ENCODE results near the gene NOG. TPM values are rescaled to one million over a fixed set of nuclear protein-coding genes. Genes with fewer than 3 reads are reported as not detected.

Gene NOG
- total RNA-seq, 2 experiments from 2014 or later, result 12.5 to 12.7 TPM

DNA sequence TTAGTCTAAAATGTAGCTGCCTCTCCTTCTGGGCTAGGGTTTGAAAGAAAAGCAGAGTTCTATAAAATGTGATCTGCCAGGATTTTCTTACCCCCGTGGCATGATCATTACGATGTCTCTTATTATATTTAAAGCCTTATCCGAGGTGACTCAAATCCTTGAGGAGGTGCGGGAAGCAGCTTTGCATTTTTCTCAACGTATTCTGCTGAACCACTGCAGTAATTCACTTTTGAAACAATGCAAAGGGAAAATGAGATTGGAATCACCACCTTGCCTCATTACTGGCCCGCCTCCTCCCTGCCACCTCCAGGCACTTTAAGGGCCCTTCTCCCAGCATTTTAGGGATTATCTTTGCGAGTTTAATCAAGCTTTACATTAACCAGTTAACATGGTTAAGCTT is 9.7 kb upstream of the NOG start:
- POLR2A ChIA-PET, result no interaction called here

DNA sequence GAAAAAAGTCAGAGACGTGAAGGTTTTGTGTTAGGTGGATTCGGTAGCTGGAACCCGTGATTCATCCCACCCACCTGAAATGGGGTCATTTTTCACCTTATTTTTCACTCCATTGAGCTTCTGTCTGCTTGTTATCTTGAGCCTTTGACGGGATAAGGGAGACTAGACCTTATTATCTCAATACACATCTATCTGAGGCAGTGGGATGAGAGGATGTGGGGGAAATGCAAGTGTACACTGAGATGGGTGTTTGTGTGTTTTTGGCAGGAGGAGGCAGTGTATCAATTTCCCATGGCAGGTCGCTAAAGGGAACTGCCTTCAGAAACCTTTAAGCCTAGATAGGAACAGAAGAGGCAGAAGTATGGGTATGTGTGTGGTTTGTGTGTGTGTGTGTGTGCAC is 6.2 kb upstream of the NOG start:
- CTCF ChIA-PET, result no interaction called here
- H3K27ac Mint-ChIP-seq, result no peak overlapping the region
- POLR2A ChIA-PET, result no interaction called here
- TF ChIP-seq, protein P1, sequence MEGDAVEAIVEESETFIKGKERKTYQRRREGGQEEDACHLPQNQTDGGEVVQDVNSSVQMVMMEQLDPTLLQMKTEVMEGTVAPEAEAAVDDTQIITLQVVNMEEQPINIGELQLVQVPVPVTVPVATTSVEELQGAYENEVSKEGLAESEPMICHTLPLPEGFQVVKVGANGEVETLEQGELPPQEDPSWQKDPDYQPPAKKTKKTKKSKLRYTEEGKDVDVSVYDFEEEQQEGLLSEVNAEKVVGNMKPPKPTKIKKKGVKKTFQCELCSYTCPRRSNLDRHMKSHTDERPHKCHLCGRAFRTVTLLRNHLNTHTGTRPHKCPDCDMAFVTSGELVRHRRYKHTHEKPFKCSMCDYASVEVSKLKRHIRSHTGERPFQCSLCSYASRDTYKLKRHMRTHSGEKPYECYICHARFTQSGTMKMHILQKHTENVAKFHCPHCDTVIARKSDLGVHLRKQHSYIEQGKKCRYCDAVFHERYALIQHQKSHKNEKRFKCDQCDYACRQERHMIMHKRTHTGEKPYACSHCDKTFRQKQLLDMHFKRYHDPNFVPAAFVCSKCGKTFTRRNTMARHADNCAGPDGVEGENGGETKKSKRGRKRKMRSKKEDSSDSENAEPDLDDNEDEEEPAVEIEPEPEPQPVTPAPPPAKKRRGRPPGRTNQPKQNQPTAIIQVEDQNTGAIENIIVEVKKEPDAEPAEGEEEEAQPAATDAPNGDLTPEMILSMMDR (IDR thresholded peaks at IDR 0.05), result no peak
- ATAC-seq (ENCODE audit: poor library complexity) (no peak), DNase-seq (no peak)
- H3K36me3 Mint-ChIP-seq (ENCODE audit: low read depth), result no peaks in the 10 kb centered on the region
- peaks cover 4% of the 10 kb centered on the region for H3K4me1 Mint-ChIP-seq (ENCODE audit: low read depth)
- no peaks in the 10 kb centered on the region for H3K9me3 Mint-ChIP-seq
- no peaks in the 10 kb centered on the region for H3K36me3 ChIP-seq (ENCODE audit: insufficient read depth, low read length)
- H3K27me3 Mint-ChIP-seq, result peaks cover 32% of the 10 kb centered on the region
- no peak overlapping the region for H3K4me3 ChIP-seq (ENCODE audit: low read length)
- H3K27me3 ChIP-seq (ENCODE audit: control insufficient read depth in 1 of 2, insufficient read depth in 2 of 2, low read length in 2 of 2), result peaks cover 10 to 13% of the 10 kb centered on the region in 2 experiments
- no peak overlapping the region for H3K4me3 Mint-ChIP-seq
- H3K27ac ChIP-seq (ENCODE audit: low read depth in 1 of 2, low read length in 2 of 2), result no peak overlapping the region
- intact Hi-C loops (cut with DNase I, micrococcal nuclease), result no loop called here
- no peaks in the 10 kb centered on the region for H3K9me3 ChIP-seq (ENCODE audit: control insufficient read depth in 1 of 2, insufficient read depth in 1 of 2, low read length in 2 of 2)
- peaks cover 2% of the 10 kb centered on the region for H3K4me1 ChIP-seq (ENCODE audit: insufficient read depth, low read length)

More for the DNA sequence above, 9.7 kb upstream of the NOG start:
- Mint-ChIP-seq H3K27me3 (peaks cover 18% of the 10 kb centered on the region), H3K4me1 (ENCODE audit: low read depth) (no peaks in the 10 kb centered on the region), H3K27ac (no peak overlapping the region), H3K36me3 (ENCODE audit: low read depth) (no peaks in the 10 kb centered on the region), H3K9me3 (no peaks in the 10 kb centered on the region), H3K4me3 (no peak overlapping the region)
- H3K4me3 ChIP-seq (ENCODE audit: low read length), result no peak overlapping the region
- ATAC-seq (ENCODE audit: poor library complexity) (no peak), DNase-seq (no peak)
- TF ChIP-seq, protein P1 (IDR thresholded peaks at IDR 0.05), result no peak
- peaks cover 5 to 14% of the 10 kb centered on the region in 2 experiments for H3K27me3 ChIP-seq (ENCODE audit: control insufficient read depth in 1 of 2, insufficient read depth in 2 of 2, low read length in 2 of 2)
- no peak overlapping the region for H3K27ac ChIP-seq (ENCODE audit: low read depth in 1 of 2, low read length in 2 of 2)
- intact Hi-C loops (cut with DNase I, micrococcal nuclease), result no loop called here
- H3K4me1 ChIP-seq (ENCODE audit: insufficient read depth, low read length), result no peaks in the 10 kb centered on the region
- no peaks in the 10 kb centered on the region for H3K9me3 ChIP-seq (ENCODE audit: control insufficient read depth in 1 of 2, insufficient read depth in 1 of 2, low read length in 2 of 2)
- CTCF ChIA-PET, result interaction anchor here (1.1 kb wide), 2 partner anchors 132 to 196 kb away, joined by 3 read pairs; no protein-coding TSS in a partner anchor
- H3K36me3 ChIP-seq (ENCODE audit: insufficient read depth, low read length), result no peaks in the 10 kb centered on the region

DNA sequence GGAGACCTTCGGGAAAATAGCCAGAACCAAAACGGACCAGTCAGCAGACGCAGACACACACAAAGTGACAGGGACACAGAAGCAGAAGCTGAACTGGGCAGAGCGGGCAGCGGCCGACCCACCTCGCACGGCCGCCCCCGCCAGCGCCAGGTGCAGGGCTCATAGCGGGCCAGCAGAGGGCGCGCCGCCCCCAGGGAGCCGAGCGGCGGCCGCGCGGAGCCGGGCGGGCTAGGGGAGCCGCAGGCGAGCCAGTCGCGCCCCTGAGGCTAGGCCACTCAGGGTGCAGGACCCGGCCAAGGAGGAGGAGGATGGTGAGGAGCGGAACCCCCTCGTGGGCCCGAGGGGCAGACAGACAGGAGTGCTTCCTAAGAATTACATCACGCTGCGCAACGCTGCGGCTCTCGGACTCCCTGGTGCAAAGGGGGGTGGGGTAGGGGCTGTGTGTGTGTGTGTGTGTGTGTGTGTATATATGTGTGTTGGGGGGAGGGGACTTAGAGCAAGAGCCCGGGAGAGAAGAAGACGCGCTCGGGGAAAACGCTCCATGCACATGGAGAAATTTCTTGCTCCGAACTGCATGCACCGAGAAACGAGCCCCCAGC is 913 bp upstream of the NOG start:
- H3K36me3 Mint-ChIP-seq (ENCODE audit: low read depth), result peaks cover 16% of the 10 kb centered on the region
- ChIA-PET CTCF (interaction anchor here (0.6 to 4.0 kb wide), 9 partner anchors 10 to 190 kb away, joined by 3 to 27 read pairs (median 4); no protein-coding TSS in a partner anchor), POLR2A (interaction anchor here (0.6 to 5.3 kb wide), 19 partner anchors 10 to 321 kb away, joined by 3 to 147 read pairs (median 8); partner anchors contain the start of genes C17orf67, DGKE and TRIM25)
- Histone ChIP-seq H3K27me3 (ENCODE audit: control insufficient read depth in 1 of 2, insufficient read depth in 2 of 2, low read length in 2 of 2) (peaks cover 12 to 29% of the 10 kb centered on the region in 2 experiments), H3K4me1 (ENCODE audit: insufficient read depth, low read length) (peaks cover 34% of the 10 kb centered on the region), H3K27ac (ENCODE audit: low read depth in 1 of 2, low read length in 2 of 2) (peak overlapping the region in 1 of 2 donors; percentile 44), H3K36me3 (ENCODE audit: insufficient read depth, low read length) (no peaks in the 10 kb centered on the region), H3K4me3 (ENCODE audit: low read length) (peak overlapping the region; percentile 65), H3K9me3 (ENCODE audit: control insufficient read depth in 1 of 2, insufficient read depth in 1 of 2, low read length in 2 of 2) (peaks cover 0 to 4% of the 10 kb centered on the region in 2 experiments)
- TF ChIP-seq, protein P1 (IDR thresholded peaks at IDR 0.05), result peak; percentile 77
- no peaks in the 10 kb centered on the region for H3K9me3 Mint-ChIP-seq
- peaks cover 37% of the 10 kb centered on the region for H3K27me3 Mint-ChIP-seq
- intact Hi-C loops (cut with DNase I, micrococcal nuclease), result loop anchor here (1.0 to 10.0 kb wide), 8 partner anchors 62 to 492 kb away; partner anchors contain the start of genes AKAP1 (in 1 of the 2) and COIL (in 1 of the 2)
- peak; percentile 51 for ATAC-seq (ENCODE audit: poor library complexity)
- H3K4me1 Mint-ChIP-seq (ENCODE audit: low read depth), result peaks cover 18% of the 10 kb centered on the region
- H3K27ac Mint-ChIP-seq, result peak overlapping the region; percentile 83
- H3K4me3 Mint-ChIP-seq, result peak overlapping the region; percentile 83
- peak; percentile 38 to 86 (median 62) for DNase-seq

All from CD4-positive, alpha-beta T cell (primary cell).